Measurements from ENCODE around the gene NETO2. TPM values are rescaled to one million over a fixed set of nuclear protein-coding genes. Genes with fewer than 3 reads are reported as not detected.
A peak's percentile ranks its signal among the peaks of the same experiment; 100 is the strongest.

The NETO2 gene
- total and polyA plus RNA-seq, 2 of the 13 experiments (the other 11 are each of a cell fraction or from before 2014, with no cell fraction given) = 8.2 to 13.5 TPM

DNA sequence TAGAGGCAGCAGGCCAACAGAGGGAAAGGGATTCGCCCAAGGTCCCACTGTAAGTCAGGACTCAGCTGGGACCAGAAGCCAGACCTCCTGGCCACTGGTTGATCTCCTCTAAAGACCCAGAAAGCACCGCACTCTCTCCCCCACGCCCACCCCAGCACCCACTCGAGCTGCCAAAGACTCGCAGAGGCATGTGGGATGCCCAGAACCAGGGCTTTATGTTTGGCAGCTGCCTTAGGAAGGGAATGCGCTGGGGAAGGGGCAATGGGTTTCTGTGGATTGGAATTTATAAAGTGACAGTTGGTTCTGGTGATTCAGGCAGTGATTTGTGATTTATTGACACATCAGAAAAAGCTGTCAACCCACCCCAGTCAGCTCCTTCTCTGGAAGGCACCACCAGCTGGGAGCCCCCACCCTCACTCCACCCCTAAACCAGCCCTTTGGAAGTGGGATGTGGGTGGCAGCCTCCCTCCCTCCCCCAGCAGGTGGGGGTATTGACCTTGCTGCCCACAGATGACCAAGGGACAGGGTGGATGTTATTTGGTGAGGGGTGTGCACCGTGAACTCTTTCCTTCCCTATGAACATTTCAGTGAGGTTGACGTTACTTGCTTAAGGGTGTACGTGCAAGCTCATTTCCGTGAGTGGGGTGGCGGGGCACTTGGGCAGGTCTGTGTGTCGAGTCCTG, 93.7 kb downstream of the NETO2 start:
- Histone ChIP-seq H3K79me2 (ENCODE audit: insufficient read depth, low read length) (no peaks in the 10 kb centered on the region), H3K4me3 (replicated peaks in 1 of 3; ENCODE audit: insufficient read depth in 1 of 3, low read depth in 2 of 3, low read length in 3 of 3) (no peak overlapping the region), H4K20me1 (ENCODE audit: insufficient read depth, low read length) (no peaks in the 10 kb centered on the region), H3K4me1 (ENCODE audit: insufficient read depth, low read length) (peaks cover 53% of the 10 kb centered on the region), H3K27ac (ENCODE audit: extremely low read length, insufficient read depth, low read length) (no peak overlapping the region), H3K4me2 (ENCODE audit: low read depth, low read length) (no peak overlapping the region), H2AFZ (ENCODE audit: low read length) (no peak overlapping the region), H3K36me3 (replicated peaks in 1 of 2; ENCODE audit: control insufficient read depth in 1 of 2, insufficient read depth in 2 of 2, low read length in 2 of 2) (no peaks in the 10 kb centered on the region), H3K27me3 (ENCODE audit: control insufficient read depth in 1 of 2, insufficient read depth in 2 of 2, low read length in 2 of 2) (peaks cover 12 to 48% of the 10 kb centered on the region in 2 experiments), H3K9ac (ENCODE audit: insufficient read depth, low read depth, low read length) (no peak overlapping the region), H3K9me3 (ENCODE audit: low read length) (0 out of 2 replicates have a peak, but pooled peaks cover 4% of the 10 kb centered on the region)
- intact Hi-C loops (cut with micrococcal nuclease; ENCODE audit: unreplicated experiment) = loop anchor here (5.0 kb wide), 1 partner anchor 92 kb away; the partner anchor contains the start of gene NETO2
- DNase-seq (ENCODE audit: low spot score) (no peak), FAIRE-seq (no peak), ATAC-seq (0 out of 3 replicates have a peak, but pooled peaks have one; percentile 9)
- no TSS peak for BruUV-seq (replicated peaks)
- in situ Hi-C loops (cut with HindIII; ENCODE audit: extremely low pct_ligation_motif_present, low pct_unique_long_range_greater_than_20kb) = no loop called here
- POLR2A ChIA-PET = no interaction called here
- WGBS (ENCODE audit: low lambda C conversion rate) = 31% methylated on average over 9 of the region's 12 CpGs
- CTCF ChIA-PET (ENCODE audit: low intra/inter-chr PET ratio, low total read pairs) = no interaction called here
- peak; percentile 70 for TF ChIP-seq CTCF (CRISPR knock-in tag; IDR thresholded peaks at IDR 0.05)
- TF ChIP-seq STAG1 (CRISPR knock-in tag; IDR thresholded peaks at IDR 0.05) = peak; percentile 54
- TF ChIP-seq, protein P1, sequence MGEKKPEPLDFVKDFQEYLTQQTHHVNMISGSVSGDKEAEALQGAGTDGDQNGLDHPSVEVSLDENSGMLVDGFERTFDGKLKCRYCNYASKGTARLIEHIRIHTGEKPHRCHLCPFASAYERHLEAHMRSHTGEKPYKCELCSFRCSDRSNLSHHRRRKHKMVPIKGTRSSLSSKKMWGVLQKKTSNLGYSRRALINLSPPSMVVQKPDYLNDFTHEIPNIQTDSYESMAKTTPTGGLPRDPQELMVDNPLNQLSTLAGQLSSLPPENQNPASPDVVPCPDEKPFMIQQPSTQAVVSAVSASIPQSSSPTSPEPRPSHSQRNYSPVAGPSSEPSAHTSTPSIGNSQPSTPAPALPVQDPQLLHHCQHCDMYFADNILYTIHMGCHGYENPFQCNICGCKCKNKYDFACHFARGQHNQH (CRISPR knock-in tag; IDR thresholded peaks at IDR 0.05) = no peak
- TF ChIP-seq ZNF326 (CRISPR knock-in tag; IDR thresholded peaks at IDR 0.05; ENCODE audit: borderline replicate concordance) = no peak

Data from HepG2 (cell line).